Stimulated activated CD8-positive, alpha-beta memory T cell treated with anti-CD3 and anti-CD28 coated beads, Interleukin-2, amount 100 ng/mL, for 1 hour (primary cell): ENCODE results near the gene IL1F10.

Experiments
- DNase-seq, 2 donors: peaks; one replicate each; pipeline ENCODE4 v3.0.0-alpha.2; 2020; ENCODE audit warnings: low read depth in 2 of 2

IL1F10 gene

GRCh38 chr2:113112871-113113270 is 45.1 kb downstream of the IL1F10 start:
- no peak for DNase-seq

GRCh38 chr2:113113807-113114206 is 46.0 kb downstream of the IL1F10 start:
- no peak for DNase-seq

- no peak for DNase-seq
Observed at GRCh38 chr2:113114224-113114945, 46.6 kb downstream of the IL1F10 start.

GRCh38 chr2:113114996-113115395 is 47.2 kb downstream of the IL1F10 start:
- no peak for DNase-seq

GRCh38 chr2:113116100-113116958 is 48.6 kb downstream of the IL1F10 start:
- no peak for DNase-seq

- no peak for DNase-seq
Observed at GRCh38 chr2:113117541-113118262, 49.9 kb downstream of the IL1F10 start.

- no peak for DNase-seq
Observed at GRCh38 chr2:113118263-113118657, 50.5 kb downstream of the IL1F10 start.

- DNase-seq = no peak
Observed at GRCh38 chr2:113119111-113119510, 51.3 kb downstream of the IL1F10 start.

GRCh38 chr2:113120861-113121260 is 53.1 kb downstream of the IL1F10 start:
- no peak for DNase-seq

GRCh38 chr2:113122364-113122763 is 54.6 kb downstream of the IL1F10 start:
- DNase-seq = no peak

GRCh38 chr2:113123726-113124125 is 56.0 kb downstream of the IL1F10 start:
- no peak for DNase-seq

GRCh38 chr2:113124181-113124961 is 56.6 kb downstream of the IL1F10 start:
- DNase-seq = no peak
